ENCODE data around the gene NPHS1.
"Not testable (repeated sequence)": the region's sequence is repeated elsewhere in the genome, so short reads cannot be mapped to it uniquely, and the experiment has no call there.

NPHS1 gene

GRCh38 chr19:35896643-35897040, 44.3 kb upstream of the NPHS1 start:
- no peaks in the 10 kb centered on the region for H3K9me3 ChIP-seq (ENCODE audit: insufficient read depth, low read depth, low read length)
- no peaks in the 10 kb centered on the region for H3K9me2 ChIP-seq (replicated peaks; ENCODE audit: low read depth, low read length)
- peaks cover 9% of the 10 kb centered on the region for H4K20me1 ChIP-seq (ENCODE audit: insufficient read depth, low read length, poor library complexity, severe bottlenecking)
- H3F3A ChIP-seq (ENCODE audit: low read depth) = no peaks in the 10 kb centered on the region
- no peak for TF ChIP-seq EZH2phosphoT487 (IDR thresholded peaks at IDR 0.05; ENCODE audit: borderline replicate concordance)
- TF ChIP-seq CTCF (conservative IDR thresholded peaks at IDR 0.05; ENCODE audit: low read length) = no peak
- no peak overlapping the region for H3K9ac ChIP-seq (ENCODE audit: low read depth, low read length, poor library complexity, severe bottlenecking)
- H3K4me1 ChIP-seq (ENCODE audit: insufficient read depth, low read length, poor library complexity, severe bottlenecking) = peaks cover 25% of the 10 kb centered on the region
- no peak overlapping the region for H2AFZ ChIP-seq (ENCODE audit: low read length)
- no peaks in the 10 kb centered on the region for H3K27me3 ChIP-seq (ENCODE audit: insufficient read depth, low read length, poor library complexity, severe bottlenecking)
- H3K4me2 ChIP-seq (ENCODE audit: low read depth, low read length, poor library complexity, severe bottlenecking) = no peak overlapping the region
- no peak overlapping the region for H3K4me3 ChIP-seq (ENCODE audit: low read length, poor library complexity, severe bottlenecking)
- peaks cover 37% of the 10 kb centered on the region for H3K79me2 ChIP-seq (ENCODE audit: insufficient read depth, low read length)
- peaks cover 29% of the 10 kb centered on the region; the same call in 1 of the 2 replicates for H3K36me3 ChIP-seq (ENCODE audit: insufficient read depth, low read length)

GRCh38 chr19:35895911-35896642, 43.8 kb upstream of the NPHS1 start:
- H2AFZ ChIP-seq (ENCODE audit: low read length) = no peak overlapping the region
- H3K4me2 ChIP-seq (ENCODE audit: low read depth, low read length, poor library complexity, severe bottlenecking) = no peak overlapping the region
- H3K9me3 ChIP-seq (ENCODE audit: insufficient read depth, low read depth, low read length) = no peaks in the 10 kb centered on the region
- no peaks in the 10 kb centered on the region for H3K27me3 ChIP-seq (ENCODE audit: insufficient read depth, low read length, poor library complexity, severe bottlenecking)
- H3K9ac ChIP-seq (ENCODE audit: low read depth, low read length, poor library complexity, severe bottlenecking) = no peak overlapping the region
- no peak overlapping the region for H3K4me3 ChIP-seq (ENCODE audit: low read length, poor library complexity, severe bottlenecking)
- peaks cover 29% of the 10 kb centered on the region; the same call in 1 of the 2 replicates for H3K36me3 ChIP-seq (ENCODE audit: insufficient read depth, low read length)
- no peak for TF ChIP-seq CTCF (conservative IDR thresholded peaks at IDR 0.05; ENCODE audit: low read length)
- TF ChIP-seq EZH2phosphoT487 (IDR thresholded peaks at IDR 0.05; ENCODE audit: borderline replicate concordance) = no peak
- H3F3A ChIP-seq (ENCODE audit: low read depth) = no peaks in the 10 kb centered on the region
- H4K20me1 ChIP-seq (ENCODE audit: insufficient read depth, low read length, poor library complexity, severe bottlenecking) = peaks cover 9% of the 10 kb centered on the region
- H3K79me2 ChIP-seq (ENCODE audit: insufficient read depth, low read length) = peaks cover 34% of the 10 kb centered on the region
- peaks cover 20% of the 10 kb centered on the region for H3K4me1 ChIP-seq (ENCODE audit: insufficient read depth, low read length, poor library complexity, severe bottlenecking)
- H3K9me2 ChIP-seq (replicated peaks; ENCODE audit: low read depth, low read length) = no peaks in the 10 kb centered on the region

- no peak overlapping the region for H2AFZ ChIP-seq (ENCODE audit: low read length)
- H3K9me3 ChIP-seq (ENCODE audit: insufficient read depth, low read depth, low read length) = no peaks in the 10 kb centered on the region
- H3K79me2 ChIP-seq (ENCODE audit: insufficient read depth, low read length) = peaks cover 28% of the 10 kb centered on the region
- H3K4me1 ChIP-seq (ENCODE audit: insufficient read depth, low read length, poor library complexity, severe bottlenecking) = peaks cover 16% of the 10 kb centered on the region
- H4K20me1 ChIP-seq (ENCODE audit: insufficient read depth, low read length, poor library complexity, severe bottlenecking) = peaks cover 7% of the 10 kb centered on the region
- H3K9ac ChIP-seq (ENCODE audit: low read depth, low read length, poor library complexity, severe bottlenecking) = no peak overlapping the region
- peaks cover 42% of the 10 kb centered on the region; the same call in 1 of the 2 replicates for H3K36me3 ChIP-seq (ENCODE audit: insufficient read depth, low read length)
- no peak for TF ChIP-seq CTCF (conservative IDR thresholded peaks at IDR 0.05; ENCODE audit: low read length)
- TF ChIP-seq EZH2phosphoT487 (IDR thresholded peaks at IDR 0.05; ENCODE audit: borderline replicate concordance) = no peak
- no peaks in the 10 kb centered on the region for H3K27me3 ChIP-seq (ENCODE audit: insufficient read depth, low read length, poor library complexity, severe bottlenecking)
- no peaks in the 10 kb centered on the region for H3K9me2 ChIP-seq (replicated peaks; ENCODE audit: low read depth, low read length)
- H3K4me3 ChIP-seq (ENCODE audit: low read length, poor library complexity, severe bottlenecking) = no peak overlapping the region
- H3K4me2 ChIP-seq (ENCODE audit: low read depth, low read length, poor library complexity, severe bottlenecking) = no peak overlapping the region
- no peaks in the 10 kb centered on the region for H3F3A ChIP-seq (ENCODE audit: low read depth)
Observed at GRCh38 chr19:35894342-35894741, 42.0 kb upstream of the NPHS1 start.

- H3K4me2 ChIP-seq (ENCODE audit: low read depth, low read length, poor library complexity, severe bottlenecking) = not testable (repeated sequence)
Observed at GRCh38 chr19:35891819-35892218, 39.5 kb upstream of the NPHS1 start.

More at GRCh38 chr19:35891819-35892218, 39.5 kb upstream of the NPHS1 start:
- not testable (repeated sequence) for H3K9me2 ChIP-seq (replicated peaks; ENCODE audit: low read depth, low read length); H2AFZ ChIP-seq (ENCODE audit: low read length); H3K4me3 ChIP-seq (ENCODE audit: low read length, poor library complexity, severe bottlenecking); H3F3A ChIP-seq (ENCODE audit: low read depth); H3K9me3 ChIP-seq (ENCODE audit: insufficient read depth, low read depth, low read length); H3K4me1 ChIP-seq (ENCODE audit: insufficient read depth, low read length, poor library complexity, severe bottlenecking); H4K20me1 ChIP-seq (ENCODE audit: insufficient read depth, low read length, poor library complexity, severe bottlenecking); H3K27me3 ChIP-seq (ENCODE audit: insufficient read depth, low read length, poor library complexity, severe bottlenecking); H3K9ac ChIP-seq (ENCODE audit: low read depth, low read length, poor library complexity, severe bottlenecking); H3K79me2 ChIP-seq (ENCODE audit: insufficient read depth, low read length)
- H3K36me3 ChIP-seq (ENCODE audit: insufficient read depth, low read length) = peaks cover 53% of the 10 kb centered on the region; the same call in 1 of the 2 replicates

All from Loucy (cell line).